CD4-positive, alpha-beta T cell treated with Interleukin-17A for 1 hour (primary cell): ENCODE measurements around the gene ROCK2.

Experiments used
- DNase-seq: peaks from one replicate; pipeline ENCODE4 v3.0.0-alpha.2; 2020

ROCK2 gene

GRCh38 chr2:11366326-11366741, 21.9 kb upstream of the ROCK2 start:
- DNase-seq = no peak

DNA sequence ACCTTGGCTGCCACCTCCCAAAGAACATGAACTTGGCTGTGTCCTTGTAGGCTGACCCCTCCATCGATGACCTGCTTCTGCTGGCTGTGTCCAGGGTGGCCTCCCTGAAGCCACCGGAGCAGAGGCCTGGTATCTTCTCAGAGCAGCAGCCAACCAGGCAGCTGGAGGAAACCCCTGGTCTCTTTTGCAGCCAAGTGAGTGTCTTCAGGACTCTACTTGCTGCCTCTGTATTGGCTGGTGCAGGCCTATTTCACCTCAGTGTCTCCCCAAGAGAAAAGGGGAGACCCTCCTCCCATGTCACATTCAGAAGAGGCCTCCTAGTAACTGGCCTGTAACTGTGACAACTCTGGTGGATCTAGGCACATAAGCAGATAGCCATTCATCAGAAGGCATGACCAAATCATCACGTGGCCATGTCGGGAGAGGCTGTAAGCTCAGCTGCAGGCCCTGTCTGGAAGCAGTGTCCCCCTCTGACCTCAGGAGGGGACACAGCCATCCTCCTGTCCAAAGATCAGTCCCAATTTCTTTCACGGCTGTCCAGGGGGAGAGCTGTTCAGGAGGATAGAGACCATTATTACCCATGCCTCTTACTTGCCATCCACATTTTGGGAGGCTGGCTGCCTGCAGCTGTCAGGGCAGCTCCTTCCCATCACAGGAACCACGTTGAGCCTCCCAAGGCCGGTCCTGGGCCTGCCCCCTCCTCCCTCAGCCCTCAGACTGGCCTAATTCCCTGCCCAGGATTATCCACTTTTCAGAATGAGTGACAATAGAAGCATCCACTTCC, 20.9 kb upstream of the ROCK2 start:
- no peak for DNase-seq

DNA sequence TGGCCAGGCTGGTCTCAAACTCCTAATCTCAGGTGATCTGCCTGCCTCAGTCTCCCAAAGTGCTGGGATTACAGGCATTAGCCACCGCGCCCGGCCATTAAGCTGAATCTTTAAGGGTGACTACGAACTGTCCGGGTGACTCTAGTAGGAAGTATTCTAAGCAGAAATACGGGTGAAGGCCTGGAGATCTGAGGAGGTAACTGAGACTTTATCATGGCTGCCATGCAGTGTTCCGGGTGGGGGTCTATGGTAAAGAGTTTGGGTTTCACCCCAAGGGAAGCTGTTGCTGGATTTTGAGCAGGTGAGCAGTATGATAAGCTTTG, 20.1 kb upstream of the ROCK2 start:
- DNase-seq = no peak

- no peak for DNase-seq
Measured at GRCh38 chr2:11363868-11364564, 19.6 kb upstream of the ROCK2 start.

GRCh38 chr2:11359865-11360264, 15.4 kb upstream of the ROCK2 start:
- no peak for DNase-seq

GRCh38 chr2:11357428-11357972, 13.1 kb upstream of the ROCK2 start:
- no peak for DNase-seq

GRCh38 chr2:11356764-11357163, 12.3 kb upstream of the ROCK2 start:
- no peak for DNase-seq

- DNase-seq = no peak
Measured at GRCh38 chr2:11355194-11356053, 11.0 kb upstream of the ROCK2 start.

GRCh38 chr2:11354363-11355154, 10.1 kb upstream of the ROCK2 start:
- DNase-seq = no peak

DNA sequence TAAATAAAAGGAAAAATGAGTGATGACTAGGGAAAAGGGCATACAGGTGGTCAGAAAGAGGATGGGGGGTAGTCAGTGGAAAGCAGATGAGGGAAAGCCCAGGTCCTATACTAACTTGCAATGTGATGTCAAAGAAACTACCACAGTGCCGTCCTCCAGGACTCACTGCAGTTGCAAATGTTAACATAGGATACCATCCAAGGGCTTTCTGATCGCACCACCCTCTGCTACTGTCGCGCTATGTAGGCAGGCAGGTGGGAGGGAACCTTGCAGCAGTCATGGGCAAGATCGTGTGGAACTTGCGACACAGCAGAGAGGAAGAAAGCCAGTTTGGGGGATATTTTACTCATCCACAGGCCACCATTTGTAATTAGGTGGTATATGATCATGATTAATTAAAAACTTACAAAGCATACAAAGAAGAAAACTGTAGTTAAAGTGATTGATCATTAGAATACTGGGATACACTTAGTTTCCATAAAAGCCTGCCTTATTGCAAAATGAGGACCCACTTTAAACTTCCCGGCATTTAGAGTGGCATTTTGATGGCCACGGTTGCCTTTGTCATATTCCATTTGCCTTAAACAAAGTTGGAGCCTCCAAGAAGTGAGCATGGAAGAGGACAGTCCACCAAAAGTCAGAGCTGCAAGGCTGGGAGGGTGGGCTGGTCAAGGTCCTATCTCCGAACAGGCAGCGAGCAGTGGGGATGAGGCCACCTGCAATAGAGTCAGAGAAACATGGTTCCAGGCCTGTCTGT, 8.5 kb upstream of the ROCK2 start:
- no peak for DNase-seq

GRCh38 chr2:11348209-11348749, 3.8 kb upstream of the ROCK2 start:
- no peak for DNase-seq

GRCh38 chr2:11347403-11347959, 3.0 kb upstream of the ROCK2 start:
- DNase-seq = no peak

- DNase-seq = no peak
Measured at GRCh38 chr2:11346023-11346482, 1.6 kb upstream of the ROCK2 start.

- DNase-seq = peak; percentile 39
Measured at GRCh38 chr2:11344956-11345677, 681 bp upstream of the ROCK2 start.

- DNase-seq = peak; percentile 26
Measured at GRCh38 chr2:11343650-11344341, 640 bp downstream of the ROCK2 start.

- DNase-seq = no peak
Measured at GRCh38 chr2:11343368-11343649, 1.1 kb downstream of the ROCK2 start.

DNA sequence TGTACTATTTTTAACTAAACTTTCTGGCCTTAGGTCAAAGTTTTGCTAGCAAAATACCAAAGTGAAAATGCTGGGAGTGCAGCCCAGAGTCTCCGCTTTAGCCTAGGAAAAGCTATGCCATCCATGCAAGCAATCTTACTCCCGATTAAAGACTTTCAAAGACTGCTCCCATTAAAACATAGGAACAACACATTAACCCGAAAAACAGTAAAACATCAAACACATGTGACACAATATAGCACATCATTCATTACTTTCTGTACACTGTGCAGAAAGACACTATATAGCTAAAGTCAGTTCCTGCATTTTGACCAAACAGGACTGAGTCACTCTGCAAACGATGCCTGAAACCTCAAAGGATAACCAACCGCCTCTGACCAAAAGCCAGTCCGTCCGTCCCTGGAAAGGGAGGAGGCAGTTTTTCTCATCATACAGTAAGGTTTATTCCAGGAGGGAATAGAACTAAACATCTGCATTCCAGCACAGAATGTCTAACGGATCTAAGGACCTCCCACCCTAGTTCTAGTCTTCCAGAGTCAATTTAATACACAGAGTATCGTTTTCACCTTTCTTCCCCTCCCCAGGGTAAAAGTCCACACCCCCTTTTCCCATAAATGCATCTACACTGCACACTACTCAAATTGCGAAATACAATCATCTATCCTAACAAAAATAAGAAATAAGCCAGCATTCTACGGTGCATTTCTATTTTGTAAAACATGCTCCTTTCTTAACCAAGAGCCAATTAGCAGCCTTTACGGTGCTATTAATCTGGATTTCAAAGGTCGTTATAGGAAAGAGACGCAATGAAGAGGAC, 1.7 kb downstream of the ROCK2 start:
- peak; percentile 7 for DNase-seq

- DNase-seq = no peak
Measured at GRCh38 chr2:11340717-11341116, 3.7 kb downstream of the ROCK2 start.

GRCh38 chr2:11339508-11340083, 4.8 kb downstream of the ROCK2 start:
- DNase-seq = no peak
